HCT116 (cell line): ENCODE results near the gene PSMA6. TPM values are rescaled to one million over a fixed set of nuclear protein-coding genes. Genes with fewer than 3 reads are reported as not detected.

ENCODE experiments used
- ATAC-seq: fragments of 200-7000 bp; cut with Tn5 transposase; 2 replicates; pipeline ENCODE4 v1.9.1; 2020; ENCODE audit warnings: mild to moderate bottlenecking, moderate library complexity
- BruUV-seq: library from RNA; stranded (reverse); fragments of 400-500 nt; replicated peaks from 2 replicates; lab custom pipeline; 2021; lab: Mats Ljungman, UMichigan
- CTCF ChIA-PET: fragments of 300-600 bp; sonication (Branson Sonifier 250); formaldehyde crosslinking; loops from one replicate; lab custom pipeline; 2021; ENCODE audit warnings: antibody characterized with exemption; lab: Charles Lee
- POLR2A ChIA-PET: fragments of 300-600, 350-600 bp; sonication (Branson Sonifier 250); formaldehyde crosslinking; loops from one replicate; lab custom pipeline; 2021; ENCODE audit warnings: antibody characterized with exemption; lab: Charles Lee
- RAD21 ChIA-PET, 2 experiments: fragments of 300-600 bp; sonication (Branson Sonifier 250); formaldehyde crosslinking; loops; one replicate each; lab custom pipeline; 2023; ENCODE audit warnings: low total read pairs in 2 of 2; ENCODE audit not compliant: uncharacterized antibody in 2 of 2, unreplicated experiment in 2 of 2, low non-redundant PET in 1 of 2; lab: Charles Lee
- DNase-seq: peaks from one replicate; pipeline ENCODE4 v3.0.0-alpha.2; 2010; ENCODE audit warnings: low read depth, low spot score
- H2AFZ ChIP-seq: fragments of 200-600 bp; shearing (Covaris generic), sonication (generic); 2 replicates; pipeline ENCODE4 v1.6.1; 2017; ENCODE audit warnings: low read depth, mixed run types, mixed read lengths, antibody characterized with exemption, low read length; ENCODE audit not compliant: poor library complexity, severe bottlenecking
- H3K27ac ChIP-seq: 2 replicates; pipeline ENCODE4 v1.5.1; 2012; ENCODE audit warnings: low read depth, low read length
- H3K27me3 ChIP-seq: fragments of 200-600 bp; sonication (generic); 2 replicates; pipeline ENCODE4 v1.6.1; 2016; ENCODE audit warnings: mixed run types, low read length, mixed read lengths; ENCODE audit not compliant: insufficient read depth
- H3K36me3 ChIP-seq, 2 experiments: fragments of 200-500 bp in 1 of 2; fragments of 200-600 bp in 1 of 2; sonication (Bioruptor generic) in 1 of 2; sonication (generic) in 1 of 2; 2 replicates each; pipeline versions ENCODE4 v1.5.1 to v1.6.1; 2014 to 2016; ENCODE audit warnings: low read length in 2 of 2, inconsistent platforms in 1 of 2, mixed read lengths in 1 of 2, mixed run types in 1 of 2; ENCODE audit not compliant: insufficient read depth in 2 of 2, control insufficient read depth in 1 of 2
- H3K4me1 ChIP-seq, 2 experiments: fragments of 200-600 bp in 1 of 2; sonication (generic) in 1 of 2; 2 replicates each; pipeline versions ENCODE4 v1.5.1 to v1.6.1; 2012 to 2017; ENCODE audit warnings: low read length in 2 of 2, inconsistent platforms in 1 of 2, mild to moderate bottlenecking in 1 of 2, mixed read lengths in 1 of 2, mixed run types in 1 of 2, moderate library complexity in 1 of 2; ENCODE audit not compliant: insufficient read depth in 2 of 2, control insufficient read depth in 1 of 2
- H3K4me2 ChIP-seq: fragments of 200-600 bp; sonication (generic); 2 replicates; pipeline ENCODE4 v1.6.1; 2017; ENCODE audit warnings: mixed run types, low read length, mixed read lengths
- H3K4me3 ChIP-seq, 2 experiments: fragments of 200-600 bp in 1 of 2; sonication (generic) in 1 of 2; replicated peaks in 1 of 2; 2 replicates each; pipeline ENCODE4 v1.5.1; 2011 to 2016; ENCODE audit warnings: low read length in 2 of 2, control low read depth in 1 of 2, low read depth in 1 of 2, mild to moderate bottlenecking in 1 of 2, mixed read lengths in 1 of 2, mixed run types in 1 of 2
- H3K79me2 ChIP-seq: fragments of 200-600 bp; sonication (generic); 2 replicates; pipeline ENCODE4 v1.6.1; 2017; ENCODE audit warnings: mild to moderate bottlenecking, mixed run types, low read length, moderate library complexity, mixed read lengths; ENCODE audit not compliant: insufficient read depth
- H3K9ac ChIP-seq: fragments of 200-600 bp; sonication (generic); 2 replicates; pipeline ENCODE4 v1.6.1; 2016; ENCODE audit warnings: low read length, mixed read lengths
- H3K9me2 ChIP-seq: fragments of 200-600 bp; sonication (generic), shearing (Covaris generic); 2 replicates; pipeline ENCODE4 v1.6.1; 2017; ENCODE audit warnings: mixed run types, mild to moderate bottlenecking, moderate library complexity; ENCODE audit not compliant: insufficient read depth
- H3K9me3 ChIP-seq, 2 experiments: fragments of 200-500 bp in 1 of 2; fragments of 200-600 bp in 1 of 2; sonication (Bioruptor generic) in 1 of 2; sonication (generic) in 1 of 2; 2 replicates each; pipeline ENCODE4 v1.6.1; 2014 to 2017; ENCODE audit warnings: low read length in 2 of 2, mixed read lengths in 2 of 2, inconsistent platforms in 1 of 2, low read depth in 1 of 2, mild to moderate bottlenecking in 1 of 2, mixed run types in 1 of 2, moderate library complexity in 1 of 2; ENCODE audit not compliant: control insufficient read depth in 1 of 2, insufficient read depth in 1 of 2
- H4K20me1 ChIP-seq: fragments of 200-600 bp; sonication (generic), shearing (Covaris generic); 2 replicates; pipeline ENCODE4 v1.6.1; 2017; ENCODE audit warnings: mixed run types, mild to moderate bottlenecking, moderate library complexity; ENCODE audit not compliant: insufficient read depth
- ATF3 ChIP-seq: IDR thresholded peaks from 2 replicates; pipeline ENCODE4 v1.6.1; 2012
- CBX3 ChIP-seq: IDR thresholded peaks from 2 replicates; pipeline ENCODE4 v1.6.1; 2012; ENCODE audit warnings: low read depth
- CEBPB ChIP-seq: IDR thresholded peaks from 2 replicates; pipeline ENCODE4 v1.6.1; 2012; ENCODE audit warnings: low read depth
- EGR1 ChIP-seq: IDR thresholded peaks from 2 replicates; pipeline ENCODE4 v1.6.1; 2012; ENCODE audit warnings: low read depth
- ELF1 ChIP-seq: IDR thresholded peaks from 2 replicates; pipeline ENCODE4 v1.6.1; 2012; ENCODE audit warnings: low read depth, borderline replicate concordance
- EZH2 ChIP-seq: fragments of 200-600 bp; sonication (generic); IDR thresholded peaks from 2 replicates; pipeline ENCODE4 v1.6.1; 2017; ENCODE audit warnings: antibody characterized with exemption, mixed run types
- EZH2phosphoT487 ChIP-seq: fragments of 200-600 bp; IDR thresholded peaks from 2 replicates; pipeline ENCODE4 v1.6.1; 2018; ENCODE audit warnings: antibody characterized with exemption, borderline replicate concordance
- JUND ChIP-seq: IDR thresholded peaks from 2 replicates; pipeline ENCODE4 v1.6.1; 2012
- MAX ChIP-seq: IDR thresholded peaks from 2 replicates; pipeline ENCODE4 v1.6.1; 2012
- POLR2A ChIP-seq: IDR thresholded peaks from 2 replicates; pipeline ENCODE4 v1.7.0; 2011; ENCODE audit warnings: borderline replicate concordance; ENCODE audit not compliant: insufficient read depth, insufficient read length; ENCODE audit errors: extremely low read depth
- POLR2AphosphoS5 ChIP-seq: IDR thresholded peaks from 2 replicates; pipeline ENCODE4 v1.6.1; 2011; ENCODE audit warnings: mild to moderate bottlenecking, low read depth, low read length, moderate library complexity
- RAD21 ChIP-seq: IDR thresholded peaks from 2 replicates; pipeline ENCODE4 v1.6.1; 2012; ENCODE audit warnings: low read depth, mild to moderate bottlenecking
- SIN3A ChIP-seq: IDR thresholded peaks from 2 replicates; pipeline ENCODE4 v1.6.1; 2012; ENCODE audit warnings: low read depth
- SP1 ChIP-seq: IDR thresholded peaks from 2 replicates; pipeline ENCODE4 v1.6.1; 2012; ENCODE audit warnings: low read depth
- SRF ChIP-seq: IDR thresholded peaks from 2 replicates; pipeline ENCODE4 v1.6.1; 2012; ENCODE audit warnings: low read depth
- TCF7L2 ChIP-seq: IDR thresholded peaks from 2 replicates; pipeline ENCODE4 v1.7.0; 2011; ENCODE audit warnings: borderline replicate concordance, inconsistent platforms; ENCODE audit not compliant: insufficient read depth, insufficient read length; ENCODE audit errors: extremely low read depth
- ZBTB33 ChIP-seq: IDR thresholded peaks from 2 replicates; pipeline ENCODE4 v1.6.1; 2011; ENCODE audit warnings: mild to moderate bottlenecking, low read length, moderate library complexity; ENCODE audit not compliant: insufficient replicate concordance; ENCODE audit errors: extremely low read depth
- ZFX ChIP-seq: fragments of 450-650 bp; IDR thresholded peaks from 2 replicates; pipeline ENCODE4 v1.6.1; 2017
- intact Hi-C: fragments of 100-400 bp; cut with micrococcal nuclease; formaldehyde crosslinking; loops from 2 replicates; pipeline ENCODE4 v1.10.0; 2022
- total RNA-seq: library from RNA; stranded (reverse); gene quantifications from one replicate; pipeline ENCODE4 v1.2.1, GENCODE V29; 2021; ENCODE audit not compliant: unreplicated experiment

PSMA6 gene
- total RNA-seq, 1 experiment from 2014 or later, result 194 TPM

- no peaks in the 10 kb centered on the region for H4K20me1 ChIP-seq
- RAD21 ChIA-PET, result no interaction called here
Observed at GRCh38 chr14:35255711-35256110, 36.5 kb upstream of the PSMA6 start.

GRCh38 chr14:35257809-35258208 lies 34.4 kb upstream of the PSMA6 start:
- TF ChIP-seq SP1 (no peak), POLR2A (no peak), EZH2 (no peak), CBX3 (no peak), POLR2AphosphoS5 (no peak), RAD21 (no peak), SRF (no peak), ATF3 (no peak), ZBTB33 (no peak), TCF7L2 (no peak), ZFX (no peak), CEBPB (no peak), EGR1 (no peak), MAX (no peak), ELF1 (no peak), SIN3A (no peak)
- DNase-seq (no peak), ATAC-seq (no peak)
- Histone ChIP-seq H3K79me2 (no peaks in the 10 kb centered on the region), H3K9me2 (no peaks in the 10 kb centered on the region), H3K4me2 (no peak overlapping the region), H4K20me1 (no peaks in the 10 kb centered on the region), H3K9ac (no peak overlapping the region), H3K4me3 (no peak overlapping the region), H3K27ac (no peak overlapping the region), H2AFZ (no peak overlapping the region), H3K9me3 (no peaks in the 10 kb centered on the region), H3K36me3 (no peaks in the 10 kb centered on the region; a peak in 1 of 4 replicates), H3K27me3 (no peaks in the 10 kb centered on the region), H3K4me1 (no peaks in the 10 kb centered on the region)
- intact Hi-C loops, result no loop called here
- no TSS peak for BruUV-seq
- POLR2A ChIA-PET, result no interaction called here
- RAD21 ChIA-PET, result no interaction called here
- CTCF ChIA-PET, result interaction anchor here (1.4 kb wide), 1 partner anchor 43 kb away, joined by 3 read pairs; no protein-coding TSS in a partner anchor

More at GRCh38 chr14:35255711-35256110, 36.5 kb upstream of the PSMA6 start:
- CTCF ChIA-PET, result no interaction called here
- no peak overlapping the region for H3K4me2 ChIP-seq
- no peak overlapping the region for H3K27ac ChIP-seq
- no peaks in the 10 kb centered on the region for H3K79me2 ChIP-seq
- no peak overlapping the region for H3K4me3 ChIP-seq
- no peaks in the 10 kb centered on the region for H3K27me3 ChIP-seq
- H3K4me1 ChIP-seq, result no peaks in the 10 kb centered on the region
- H3K9ac ChIP-seq, result no peak overlapping the region
- intact Hi-C loops, result no loop called here
- POLR2A ChIA-PET, result no interaction called here
- ATAC-seq (no peak), DNase-seq (no peak)
- no peaks in the 10 kb centered on the region for H3K9me3 ChIP-seq
- H2AFZ ChIP-seq, result no peak overlapping the region
- no TSS peak for BruUV-seq
- no peaks in the 10 kb centered on the region for H3K9me2 ChIP-seq
- no peaks in the 10 kb centered on the region; a peak in 1 of 4 replicates for H3K36me3 ChIP-seq
- TF ChIP-seq SRF, result no peak
- no peak for TF ChIP-seq SP1
- no peak for TF ChIP-seq SIN3A
- TF ChIP-seq JUND, result no peak
- no peak for TF ChIP-seq EZH2phosphoT487
- no peak for TF ChIP-seq ATF3
